B cell (primary cell): ENCODE data around the gene MCM10.

Source experiments
- CTCF ChIP-seq: fragments of 200-600 bp; IDR thresholded peaks from one replicate; pipeline ENCODE4 v1.8.0; 2022; ENCODE audit warnings: antibody characterized with exemption, mild to moderate bottlenecking
- EZH2 ChIP-seq: IDR thresholded peaks from 2 replicates; pipeline ENCODE4 v1.6.1; 2012; ENCODE audit warnings: borderline replicate concordance, low read depth, mild to moderate bottlenecking, moderate library complexity, low read length; ENCODE audit not compliant: insufficient read depth, poor library complexity, severe bottlenecking

GRCh38 chr10:13222566-13222965, 61.2 kb downstream of the MCM10 start:
- TF ChIP-seq CTCF, result no peak
- no peak for TF ChIP-seq EZH2
